Astrocyte of the cerebellum (primary cell): ENCODE results near the gene SAP30BP.

Experiments
- DNase-seq: peaks from one replicate; pipeline ENCODE4 v3.0.0-alpha.2; 2011; ENCODE audit warnings: low read depth
- H3K4me3 ChIP-seq: 2 replicates; pipeline ENCODE4 v1.5.1; 2011; ENCODE audit warnings: mild to moderate bottlenecking, low read depth, low read length, moderate library complexity
- CTCF ChIP-seq: IDR thresholded peaks from 2 replicates; pipeline ENCODE4 v1.5.1; 2012; ENCODE audit warnings: low read length, low read depth, moderate library complexity, mild to moderate bottlenecking; ENCODE audit errors: missing control alignments
- in situ Hi-C: cut with HindIII; loops from 2 replicates; pipeline ENCODE4 v1.10.0; 2017; ENCODE audit warnings: low sequenced_read_pairs

SAP30BP gene

GRCh38 chr17:75724016-75725003 is 57.2 kb downstream of the SAP30BP start:
- no peak for TF ChIP-seq CTCF
- H3K4me3 ChIP-seq, result no peak overlapping the region
- in situ Hi-C loops, result no loop called here
- DNase-seq, result no peak

GRCh38 chr17:75725504-75725903 is 58.4 kb downstream of the SAP30BP start:
- H3K4me3 ChIP-seq, result no peak overlapping the region
- DNase-seq, result no peak
- TF ChIP-seq CTCF, result no peak
- in situ Hi-C loops, result no loop called here

GRCh38 chr17:75727391-75727790 is 60.3 kb downstream of the SAP30BP start:
- no peak for DNase-seq
- no peak for TF ChIP-seq CTCF
- in situ Hi-C loops, result no loop called here
- no peak overlapping the region for H3K4me3 ChIP-seq

- no peak for DNase-seq
- no peak for TF ChIP-seq CTCF
- H3K4me3 ChIP-seq, result no peak overlapping the region
- in situ Hi-C loops, result no loop called here
Measured at GRCh38 chr17:75729351-75729750, 62.2 kb downstream of the SAP30BP start.

GRCh38 chr17:75730065-75730464 is 62.9 kb downstream of the SAP30BP start:
- in situ Hi-C loops, result no loop called here
- no peak for TF ChIP-seq CTCF
- no peak overlapping the region for H3K4me3 ChIP-seq
- no peak for DNase-seq

GRCh38 chr17:75731086-75731715 is 64.1 kb downstream of the SAP30BP start:
- in situ Hi-C loops, result no loop called here
- DNase-seq, result no peak
- no peak for TF ChIP-seq CTCF
- H3K4me3 ChIP-seq, result no peak overlapping the region
